HG03103 (cell line): ENCODE results near the gene EVPLL.
"Not testable (repeated sequence)": the region's sequence is repeated elsewhere in the genome, so short reads cannot be mapped to it uniquely, and the experiment has no call there.

Experiments
- ATAC-seq: cut with Tn5 transposase; IDR thresholded peaks from one replicate; pipeline ENCODE4 v1.9.1; 2021; ENCODE audit warnings: low read depth; ENCODE audit not compliant: unreplicated experiment

EVPLL gene

DNA sequence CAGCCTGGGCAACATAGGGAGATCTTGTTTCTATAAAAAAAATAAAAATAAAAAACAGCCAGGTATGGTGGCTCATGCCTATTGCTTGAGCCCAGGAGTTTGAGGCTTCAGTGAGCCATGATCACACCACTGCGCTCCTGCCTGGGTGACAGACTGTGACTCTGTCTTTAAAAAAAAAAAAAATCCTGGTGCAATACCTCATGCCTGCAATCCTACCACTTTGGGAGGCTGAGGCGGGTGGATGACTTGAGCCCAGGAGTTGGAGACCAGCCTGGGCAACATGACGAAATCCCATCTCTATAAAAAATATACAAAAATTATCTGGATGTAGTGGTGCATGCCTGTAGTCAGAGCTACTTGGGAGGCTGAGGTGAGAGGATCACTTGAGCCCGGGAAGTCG is 1.0 kb downstream of the EVPLL start:
- ATAC-seq: not testable (repeated sequence)

DNA sequence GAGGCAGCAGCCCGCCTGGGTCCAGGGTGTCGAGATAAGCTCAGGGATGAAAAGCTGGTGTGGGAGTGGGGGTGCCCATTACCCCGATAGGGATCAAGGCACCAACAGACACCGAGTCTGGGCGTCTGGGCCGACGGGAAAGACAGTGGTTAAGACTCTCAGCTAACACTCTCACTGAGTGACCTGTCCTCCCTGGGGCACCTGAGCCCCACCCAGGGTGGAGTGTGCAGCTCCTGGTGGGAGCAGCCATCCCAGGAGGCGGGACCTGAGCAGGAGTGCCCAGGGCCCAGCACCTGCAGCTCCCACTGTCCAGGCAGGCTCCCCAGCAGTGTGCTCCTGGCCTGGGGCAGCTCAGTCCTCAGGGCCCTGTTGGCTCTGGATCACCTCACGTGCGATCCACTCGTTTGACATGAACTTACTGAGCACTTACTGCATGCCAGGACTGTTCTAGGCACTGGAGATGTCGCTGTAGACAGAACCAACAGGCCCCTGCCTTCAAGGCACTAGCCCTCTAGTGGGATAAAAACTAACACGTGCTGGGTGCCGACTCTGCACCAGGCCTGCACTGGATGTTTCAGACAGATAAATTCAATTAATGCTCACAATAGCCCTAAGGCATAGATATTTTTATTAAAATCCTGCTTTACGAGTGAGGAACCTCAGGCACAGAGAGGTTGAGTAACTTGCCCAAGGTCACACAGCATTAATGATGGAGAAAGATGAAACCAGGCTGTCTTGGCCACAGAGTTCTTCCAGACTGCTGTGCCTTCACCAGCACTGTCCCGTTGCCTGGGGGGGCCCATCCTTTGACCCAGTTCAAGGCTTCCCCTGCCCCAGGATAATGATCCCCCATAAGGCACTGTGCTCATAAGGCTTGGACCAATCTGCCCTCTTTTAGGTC is 1.9 kb downstream of the EVPLL start:
- no peak for ATAC-seq

DNA sequence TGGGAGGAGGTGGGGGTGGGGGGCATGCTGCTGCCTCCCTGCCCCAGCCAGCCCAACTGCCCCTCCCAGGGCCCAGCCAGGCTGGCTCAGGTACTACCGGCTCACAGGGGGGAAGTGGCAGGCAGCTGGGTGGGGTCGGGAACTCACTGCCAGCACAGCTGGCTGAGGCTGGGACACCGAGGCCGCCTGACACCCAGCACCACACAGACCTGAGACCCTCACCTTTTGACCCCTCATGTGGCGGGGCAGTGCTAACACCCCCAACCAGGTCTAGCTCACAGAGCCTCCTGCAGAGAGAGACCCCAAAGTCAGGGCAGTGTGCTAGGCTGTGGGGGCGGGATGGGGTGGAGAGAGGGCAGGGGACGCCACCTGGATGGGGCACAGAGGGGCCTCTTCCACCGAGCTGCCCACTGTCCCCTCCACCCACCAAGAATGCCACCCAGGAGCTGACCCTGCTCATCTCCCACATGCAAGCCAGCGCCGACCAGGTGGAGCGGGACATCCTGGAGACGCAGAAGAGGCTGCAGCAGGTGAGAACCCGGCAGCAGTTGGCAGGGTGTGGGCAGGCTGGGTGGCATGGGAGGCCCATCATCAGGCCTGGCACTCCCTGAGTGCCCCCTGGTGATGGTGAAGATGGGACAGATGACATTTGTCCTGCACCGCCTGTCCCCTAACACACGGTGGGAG is 3.0 kb downstream of the EVPLL start:
- ATAC-seq: no peak

DNA sequence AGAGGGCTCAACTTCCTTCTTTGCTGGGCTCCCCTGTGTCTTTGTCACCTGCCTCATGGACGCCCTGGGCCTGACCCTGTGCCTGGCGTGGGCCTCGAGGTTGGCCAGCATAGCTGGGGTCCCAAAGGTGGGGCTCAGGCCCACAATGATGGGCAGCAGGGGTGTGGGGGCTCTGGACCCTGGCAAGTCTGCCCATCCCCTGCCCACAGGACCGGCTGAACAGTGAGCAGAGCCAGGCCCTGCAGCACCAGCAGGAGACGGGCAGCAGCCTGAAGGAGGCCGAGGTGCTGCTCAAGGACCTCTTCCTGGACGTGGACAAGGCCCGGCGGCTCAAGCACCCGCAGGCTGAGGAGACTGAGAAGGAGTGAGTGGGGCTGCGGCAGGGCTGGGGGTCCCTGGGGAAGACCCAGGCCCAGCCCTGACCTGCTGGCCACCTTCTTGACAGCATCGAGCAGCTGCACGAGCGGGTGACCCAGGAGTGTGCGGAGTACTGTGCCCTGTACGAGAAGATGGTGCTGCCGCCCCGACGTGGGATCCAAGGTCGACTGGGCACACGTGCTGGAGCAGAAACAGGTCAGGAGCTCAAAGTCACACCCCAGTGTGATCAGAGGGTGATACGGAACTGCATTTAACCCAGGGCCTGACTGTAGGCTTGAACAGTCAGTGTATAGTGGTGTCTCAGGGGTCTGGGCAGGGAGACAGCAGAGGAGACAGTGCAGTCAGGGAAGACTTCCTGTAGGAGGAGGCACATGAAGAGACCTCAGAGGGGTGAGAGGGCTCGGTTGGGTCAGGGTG is 3.8 kb downstream of the EVPLL start:
- ATAC-seq: no peak

DNA sequence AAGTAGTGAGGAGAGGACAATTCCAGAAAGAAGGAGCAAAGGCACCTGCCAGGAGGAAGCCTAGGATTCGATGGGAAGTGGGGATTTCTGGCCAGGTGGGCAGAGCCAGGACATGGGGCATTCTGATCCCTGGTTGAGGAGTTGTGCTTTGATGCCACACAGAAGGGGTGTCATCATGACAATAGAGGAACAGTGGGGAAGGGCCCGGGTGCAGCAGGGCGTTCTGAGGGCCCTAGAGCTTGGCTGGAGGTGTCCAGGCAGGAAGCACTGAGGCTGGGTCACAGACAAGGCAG is 4.3 kb downstream of the EVPLL start:
- no peak for ATAC-seq

DNA sequence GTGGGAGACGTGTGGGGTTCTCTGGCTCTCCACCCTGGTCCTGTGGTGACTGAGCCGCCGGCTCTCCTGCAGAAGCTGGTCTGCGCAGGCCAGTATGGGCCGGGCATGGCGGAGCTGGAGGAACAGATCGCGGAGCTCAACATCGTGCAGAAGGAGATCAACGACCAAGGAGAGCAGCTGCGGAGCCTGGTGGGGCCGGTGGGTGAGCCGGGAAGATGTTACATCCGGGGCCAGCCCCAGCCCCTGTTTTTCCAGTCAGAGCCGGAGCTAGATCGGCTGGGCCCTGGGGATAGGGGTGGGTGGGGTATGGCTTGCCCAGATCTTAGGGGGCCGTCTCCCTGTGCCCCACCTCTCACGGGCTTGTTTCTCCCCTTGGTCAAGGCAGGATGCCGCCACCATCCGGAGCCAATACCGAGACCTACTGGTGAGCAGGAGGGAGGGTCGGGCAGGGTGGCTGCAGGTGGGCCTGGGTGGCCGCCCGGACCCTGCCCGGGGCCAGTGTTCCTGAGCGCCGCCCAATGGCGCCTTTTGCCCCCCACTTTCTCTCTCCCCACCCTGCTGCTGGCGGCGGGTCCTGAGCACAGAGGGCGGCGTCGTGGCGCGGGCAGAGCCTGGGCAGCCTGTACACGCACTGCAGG is 5.0 kb downstream of the EVPLL start:
- no peak for ATAC-seq

DNA sequence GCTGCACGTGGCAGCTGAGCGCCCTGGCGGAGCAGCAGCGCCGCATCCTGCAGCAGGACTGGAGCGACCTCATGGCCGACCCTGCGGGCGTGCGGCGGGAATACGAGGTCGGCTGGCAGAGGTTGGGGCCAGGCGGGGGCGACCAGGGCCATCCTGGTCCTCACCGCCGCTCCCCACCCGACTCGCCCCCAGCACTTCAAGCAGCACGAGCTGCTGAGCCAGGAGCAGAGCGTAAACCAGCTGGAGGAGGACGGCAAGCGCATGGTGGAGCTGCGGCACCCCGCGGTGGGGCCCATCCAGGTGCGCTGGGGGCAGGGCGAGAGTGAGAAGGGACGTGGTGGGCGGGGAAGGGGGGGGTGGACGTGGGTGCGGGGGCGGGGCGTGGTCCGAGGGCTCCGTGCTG is 5.5 kb downstream of the EVPLL start:
- ATAC-seq: not testable (repeated sequence)

DNA sequence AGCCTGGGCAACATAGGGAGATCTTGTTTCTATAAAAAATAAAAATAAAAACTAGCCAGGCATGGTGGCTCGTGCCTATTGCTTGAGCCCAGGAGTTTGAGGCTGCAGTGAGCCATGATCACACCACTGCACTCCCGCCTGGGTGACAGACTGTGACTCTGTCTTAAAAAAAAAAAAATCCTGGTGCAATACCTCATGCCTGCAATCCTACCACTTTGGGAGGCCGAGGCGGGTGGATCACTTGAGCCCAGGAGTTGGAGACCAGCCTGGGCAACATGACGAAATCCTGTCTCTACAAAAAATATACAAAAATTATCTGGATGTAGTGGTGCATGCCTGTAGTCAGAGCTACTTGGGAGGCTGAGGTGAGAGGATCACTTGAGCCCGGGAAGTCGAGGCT is 6.7 kb downstream of the EVPLL start:
- not testable (repeated sequence) for ATAC-seq

DNA sequence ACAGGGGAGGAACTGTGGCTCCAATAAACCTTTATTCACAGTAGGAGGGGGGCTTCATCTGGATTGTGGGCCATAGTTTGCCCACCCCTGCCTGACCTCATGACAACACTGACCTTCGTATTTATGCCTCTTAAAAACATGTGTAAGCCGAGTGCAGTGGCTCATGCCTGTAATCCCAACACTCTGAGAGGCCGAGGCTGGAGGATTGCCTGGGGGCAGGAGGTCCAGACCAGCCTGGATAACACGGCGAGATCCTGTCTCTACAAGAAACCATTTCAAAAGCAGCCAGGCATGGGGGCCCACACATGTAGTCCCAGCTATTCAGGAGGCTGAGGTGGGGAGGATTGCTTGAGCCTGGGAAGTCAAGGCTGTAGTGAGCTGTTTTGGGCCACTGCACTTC is 10.0 kb downstream of the EVPLL start:
- not testable (repeated sequence) for ATAC-seq

DNA sequence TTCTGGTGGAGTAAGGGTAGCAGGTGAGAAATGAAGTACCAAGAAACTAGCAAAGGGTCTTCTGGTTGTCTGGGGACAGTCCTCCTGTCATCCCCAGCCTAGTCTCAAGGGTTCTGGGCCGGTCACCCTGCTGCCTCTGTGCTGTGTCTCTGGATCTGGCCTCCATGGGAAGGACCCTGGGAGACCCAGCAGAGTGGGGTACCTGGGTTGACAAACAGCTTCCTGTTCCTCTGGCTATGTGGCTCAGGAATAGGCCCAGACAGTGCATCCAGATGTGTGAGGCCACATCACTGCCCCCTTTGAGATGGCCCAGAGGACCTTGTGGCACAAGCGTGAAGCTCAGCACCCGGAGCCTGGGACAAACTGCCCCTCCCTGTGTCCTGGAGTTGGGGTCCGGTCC is 10.7 kb downstream of the EVPLL start:
- ATAC-seq: not testable (repeated sequence)

DNA sequence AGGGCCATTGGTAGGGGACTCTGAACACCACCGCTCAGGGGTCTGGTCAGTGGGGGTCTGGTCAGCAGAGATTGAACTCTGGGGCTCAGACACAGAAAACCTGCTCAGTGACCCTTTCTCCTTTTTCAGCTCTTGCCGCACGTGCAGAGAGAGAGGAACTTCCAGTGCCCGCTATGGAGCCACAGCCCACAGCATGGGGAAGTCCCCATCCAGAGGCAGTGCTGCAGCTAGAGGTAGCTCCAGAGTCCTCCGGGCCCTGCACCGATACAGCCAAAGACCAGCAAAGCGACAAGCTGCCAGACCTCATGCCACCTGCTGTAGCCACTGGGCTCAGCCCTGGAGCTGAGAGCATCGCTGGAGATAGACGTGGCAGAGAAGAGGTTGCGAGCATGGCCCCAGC is 11.2 kb downstream of the EVPLL start:
- ATAC-seq: not testable (repeated sequence)

DNA sequence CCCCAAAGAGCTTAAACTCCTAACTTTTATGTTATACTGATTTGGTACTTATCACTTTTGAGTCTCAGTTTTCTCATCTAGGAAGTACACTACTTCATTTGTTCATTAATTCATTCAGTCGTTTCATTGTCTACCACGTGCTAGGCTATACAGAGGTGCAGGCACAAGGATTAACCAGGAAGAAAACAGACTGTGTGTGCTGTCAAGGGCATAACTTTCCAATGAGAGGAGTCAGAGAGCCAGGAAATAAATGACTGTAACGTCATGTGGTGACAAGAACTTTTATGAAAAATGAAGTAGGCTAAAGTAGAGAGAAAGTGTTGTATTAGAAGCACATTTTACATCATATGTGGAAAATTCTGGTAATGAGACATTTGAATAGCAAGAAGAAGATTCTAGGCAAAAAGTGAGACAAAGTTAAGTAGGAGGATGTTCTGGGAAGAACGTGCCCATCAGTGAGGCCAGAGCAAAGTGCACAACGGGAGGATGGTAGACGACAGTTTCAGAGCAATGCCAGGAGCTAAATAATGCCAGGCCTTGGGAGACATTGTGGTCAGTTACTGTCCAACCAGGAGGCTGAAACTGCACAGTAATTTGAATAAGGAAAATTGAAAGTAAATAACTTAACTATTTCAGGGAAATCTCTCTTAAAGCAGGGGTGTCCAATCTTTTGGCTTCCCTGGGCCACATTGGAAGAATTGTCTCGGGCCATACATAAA is 24.5 kb downstream of the EVPLL start:
- not testable (repeated sequence) for ATAC-seq

DNA sequence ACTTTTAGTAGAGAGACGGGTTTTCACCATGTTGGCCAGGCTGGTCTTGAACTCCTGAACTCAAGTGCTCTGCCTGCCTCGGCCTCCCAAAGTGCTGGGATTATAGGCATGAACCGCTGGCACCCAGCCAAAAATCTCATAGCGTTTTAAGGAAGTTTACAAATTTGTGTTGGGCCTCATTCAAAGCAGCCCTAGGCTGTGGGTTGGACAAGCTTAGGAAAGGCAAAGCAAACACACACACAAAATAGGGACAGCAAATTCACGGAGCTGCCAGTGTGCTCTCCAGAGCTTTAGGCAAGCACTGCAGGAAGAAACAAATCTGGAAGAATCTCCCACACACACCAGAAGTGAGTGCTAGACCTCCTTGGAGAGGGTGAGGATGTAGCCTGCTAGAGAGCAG is 25.6 kb downstream of the EVPLL start:
- ATAC-seq: not testable (repeated sequence)

DNA sequence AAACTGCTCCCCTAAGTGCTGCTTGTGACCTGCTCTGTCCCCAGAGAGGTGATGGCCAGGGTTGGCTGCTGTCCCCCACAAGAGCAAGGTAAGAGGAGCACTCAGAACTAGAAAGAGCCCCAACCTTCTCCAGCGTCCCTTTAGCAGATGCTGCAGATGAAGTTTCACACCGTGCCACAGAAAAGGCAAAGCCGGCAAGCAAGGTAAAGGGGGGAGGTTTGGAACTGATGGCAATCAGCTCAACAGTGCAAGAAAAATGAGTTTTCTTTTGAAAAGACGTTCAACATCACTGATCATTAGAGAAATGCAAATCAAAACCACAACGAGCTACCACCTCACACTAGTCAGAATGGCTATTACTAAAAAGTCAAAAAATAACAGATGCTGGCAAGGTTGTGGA is 26.0 kb downstream of the EVPLL start:
- peak; percentile 78 for ATAC-seq

DNA sequence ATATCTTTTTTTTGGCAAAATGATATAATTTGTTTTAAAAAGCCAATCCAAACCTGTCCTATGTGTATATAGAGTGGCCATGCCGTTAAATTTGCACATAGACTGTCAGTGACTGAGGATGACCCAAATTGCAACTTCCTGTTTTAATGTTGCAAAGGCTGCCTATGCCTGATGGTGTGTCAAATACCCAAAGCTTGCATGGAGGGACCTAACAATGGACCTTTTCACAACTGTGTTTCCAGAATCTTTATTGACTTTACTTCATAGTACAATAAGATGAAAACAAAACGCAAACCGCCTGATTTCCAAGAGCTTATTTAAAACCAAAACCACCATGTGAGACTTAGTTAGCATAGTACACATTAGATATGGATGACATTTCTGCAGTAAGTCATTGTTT is 31.3 kb downstream of the EVPLL start:
- ATAC-seq: not testable (repeated sequence)

DNA sequence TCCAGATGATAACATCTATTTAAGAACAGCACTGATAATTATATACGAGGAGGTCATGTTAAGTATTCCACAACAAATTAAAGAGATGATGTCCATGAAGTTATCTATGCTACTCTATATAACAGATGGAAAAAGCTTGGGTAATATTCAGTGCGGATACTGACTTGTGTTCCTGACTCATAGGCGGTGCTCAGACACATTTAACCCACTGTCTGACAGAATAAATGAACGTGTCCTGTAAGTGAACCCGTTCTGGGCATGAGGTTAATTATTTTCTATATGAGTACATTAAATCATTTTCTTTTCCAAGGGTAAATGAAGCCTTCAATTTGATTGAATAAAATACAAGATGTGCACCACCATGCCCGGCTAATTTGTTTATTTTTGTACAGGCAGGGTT is 31.7 kb downstream of the EVPLL start:
- not testable (repeated sequence) for ATAC-seq

DNA sequence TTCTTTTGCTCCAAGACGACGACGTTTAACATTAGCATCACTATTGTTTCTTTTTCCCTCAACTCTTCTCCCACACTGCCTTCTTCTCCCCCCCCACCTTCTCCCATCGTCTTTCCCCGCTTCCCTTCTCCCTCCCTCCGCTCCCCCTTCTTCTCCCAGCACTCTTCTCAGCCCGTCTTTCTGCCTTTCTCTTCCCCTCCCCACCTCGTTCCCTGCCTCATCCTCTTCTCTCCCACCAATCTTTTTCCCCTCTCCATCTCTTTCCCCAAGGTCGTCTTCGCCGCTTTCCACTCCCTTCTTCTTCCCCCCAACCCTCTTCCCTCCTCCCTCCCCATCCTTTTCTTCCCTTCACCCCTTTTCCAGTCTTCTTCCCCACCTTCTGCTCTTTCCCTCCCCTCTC is 33.2 kb downstream of the EVPLL start:
- not testable (repeated sequence) for ATAC-seq

DNA sequence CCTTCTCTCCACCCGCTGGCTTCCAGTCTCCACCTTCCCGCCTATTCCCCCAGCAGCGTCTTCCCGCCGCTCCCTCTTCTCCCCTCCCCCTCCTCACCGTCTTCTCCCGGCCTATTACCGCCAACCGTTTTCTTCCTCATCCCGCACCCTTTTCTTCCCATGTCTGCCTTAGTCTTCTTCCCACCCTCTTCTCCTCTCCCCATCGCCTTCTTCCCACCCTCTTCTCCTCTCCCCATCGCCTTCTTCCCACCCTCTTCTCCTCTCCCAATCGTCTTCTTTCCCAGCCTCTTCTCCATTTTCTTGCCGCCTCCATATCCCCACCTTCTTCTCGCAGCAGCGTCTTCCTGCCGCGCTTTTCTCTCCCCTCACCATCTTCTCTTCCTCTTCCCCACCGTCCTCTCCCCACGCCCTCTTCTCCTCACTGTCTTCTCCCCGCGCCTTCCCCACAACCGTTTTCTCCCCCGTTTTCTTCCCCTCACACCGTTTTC is 33.8 kb downstream of the EVPLL start:
- peak; percentile 26 for ATAC-seq

DNA sequence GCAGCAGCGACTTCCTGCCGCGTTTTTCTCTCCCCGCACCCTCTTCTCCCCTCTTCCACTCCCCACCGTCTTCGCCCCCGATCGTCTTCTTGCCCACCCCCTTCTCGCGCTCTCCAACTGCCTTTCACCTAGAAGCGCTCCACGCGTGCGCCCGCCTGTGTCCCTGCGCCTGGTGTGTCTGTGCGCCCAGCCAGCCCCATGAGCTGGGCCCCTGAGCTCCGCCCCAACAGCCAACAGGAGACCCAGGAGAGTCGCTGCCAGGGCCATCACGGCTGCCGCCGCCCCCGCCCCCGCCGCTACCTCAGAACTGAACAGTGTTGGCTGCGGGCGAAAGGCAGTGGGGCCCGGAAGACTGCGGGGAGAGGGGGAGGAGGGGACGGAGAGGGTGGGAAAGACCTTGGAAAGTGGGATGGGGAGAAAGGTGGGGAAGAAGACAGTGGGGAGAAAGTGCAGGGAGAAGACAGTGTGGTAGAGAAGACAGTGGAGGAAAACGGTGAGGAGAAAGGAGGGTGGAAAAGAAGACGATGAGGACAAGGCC is 34.5 kb downstream of the EVPLL start:
- ATAC-seq: peak; percentile 64

DNA sequence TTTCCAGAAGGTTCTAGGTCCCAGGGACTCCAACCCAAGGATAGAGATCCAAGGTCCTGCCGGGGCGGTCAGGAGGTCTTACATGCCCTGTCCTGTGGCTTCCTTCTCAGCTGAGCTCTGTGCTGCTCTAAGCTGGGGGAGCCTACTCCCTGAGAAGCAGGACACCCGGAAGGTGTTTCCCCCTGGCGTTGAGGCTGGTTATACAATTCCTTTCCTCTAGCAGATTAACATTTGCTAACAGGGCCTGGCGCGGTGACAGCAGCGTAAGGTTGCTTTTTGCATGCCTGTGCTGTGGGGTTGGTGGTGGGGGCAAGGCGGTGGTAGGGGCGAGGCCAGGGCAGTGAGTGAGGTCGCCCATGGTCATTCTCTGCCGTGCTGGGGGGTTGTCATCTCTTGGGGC is 43.9 kb downstream of the EVPLL start:
- ATAC-seq: not testable (repeated sequence)
